Activated naive CD8-positive, alpha-beta T cell treated with anti-CD3 and anti-CD28 coated beads for 36 hours (primary cell): ENCODE results near the gene ARHGAP18. TPM values are rescaled to one million over a fixed set of nuclear protein-coding genes. Genes with fewer than 3 reads are reported as not detected.

Experiments used
- DNase-seq: peaks from one replicate; pipeline ENCODE4 v3.0.0; 2021
- H3K27ac Mint-ChIP-seq: one replicate; pipeline ENCODE4 v1.8.0; 2022; ENCODE audit warnings: mild to moderate bottlenecking, moderate library complexity, mixed read lengths
- H3K27me3 Mint-ChIP-seq: one replicate; pipeline ENCODE4 v1.8.0; 2022; ENCODE audit warnings: mild to moderate bottlenecking, mixed read lengths
- H3K36me3 Mint-ChIP-seq: one replicate; pipeline ENCODE4 v1.8.0; 2021; ENCODE audit warnings: mild to moderate bottlenecking, mixed read lengths
- H3K4me1 Mint-ChIP-seq: one replicate; pipeline ENCODE4 v1.8.0; 2021; ENCODE audit warnings: mixed read lengths
- H3K4me3 Mint-ChIP-seq: one replicate; pipeline ENCODE4 v1.8.0; 2022; ENCODE audit warnings: mild to moderate bottlenecking, moderate library complexity, mixed read lengths
- H3K9me3 Mint-ChIP-seq: one replicate; pipeline ENCODE4 v1.8.0; 2022; ENCODE audit warnings: mixed read lengths
- total RNA-seq, 2 experiments: library from RNA; stranded (reverse); gene quantifications; one replicate each; pipeline ENCODE4 v1.2.3, GENCODE V29; 2021

Gene ARHGAP18
- total RNA-seq, 2 experiments from 2014 or later: 7.0 to 8.9 TPM

DNA sequence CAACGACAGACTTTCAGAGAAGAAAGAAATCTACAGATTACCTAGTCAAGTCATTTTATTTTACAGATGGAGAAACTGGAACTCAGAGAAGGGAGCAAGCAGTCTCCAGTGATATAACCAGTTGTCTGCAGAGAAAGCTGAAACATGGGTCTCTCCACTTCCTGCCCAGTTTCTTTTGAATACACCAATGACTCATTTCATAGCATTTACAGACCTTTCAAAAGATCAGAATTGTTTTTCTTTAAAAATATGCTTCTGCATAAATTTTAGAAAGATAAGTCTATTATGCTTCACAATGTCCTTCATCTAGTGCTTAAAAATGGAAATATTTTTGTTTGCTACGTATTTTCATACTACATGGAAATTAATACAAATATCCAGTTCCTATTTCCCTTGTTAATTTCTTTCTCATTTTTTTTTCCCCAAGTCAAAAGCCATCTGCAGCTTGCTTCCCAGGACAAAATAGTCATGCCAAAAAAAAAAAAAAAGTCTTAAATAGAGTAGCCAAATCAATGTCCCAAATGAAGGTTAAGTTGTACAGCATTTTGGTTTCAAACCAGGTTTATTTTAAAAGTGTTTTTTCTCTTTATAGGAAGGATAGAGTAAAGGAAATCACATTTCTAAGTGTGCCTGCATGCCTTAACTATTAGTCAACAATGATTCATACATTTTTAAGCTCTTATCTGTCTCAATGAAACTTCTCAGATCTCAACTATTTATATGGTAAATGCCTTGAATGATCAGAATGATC is 36.9 kb downstream of the ARHGAP18 start:
- peak overlapping the region; percentile 66 for H3K4me3 Mint-ChIP-seq
- no peaks in the 10 kb centered on the region for H3K9me3 Mint-ChIP-seq

DNA sequence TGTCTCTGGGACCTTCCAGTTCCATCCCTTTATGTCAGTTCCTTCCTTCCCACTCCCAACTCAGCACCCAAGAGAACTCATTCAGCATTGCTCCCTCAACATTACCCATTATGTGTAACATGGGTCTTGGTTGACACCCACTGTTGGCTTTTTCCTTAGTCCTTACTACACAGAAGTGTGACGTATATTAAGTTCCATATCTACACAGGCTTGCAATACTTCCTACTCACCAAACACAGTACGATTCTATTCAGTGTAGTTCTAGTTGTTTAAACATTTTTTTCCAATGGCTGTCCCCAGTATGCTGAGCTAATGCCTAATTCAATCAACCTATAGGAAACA is 37.7 kb downstream of the ARHGAP18 start:
- peak overlapping the region; percentile 96 for H3K27ac Mint-ChIP-seq
- peaks cover 34% of the 10 kb centered on the region for H3K4me1 Mint-ChIP-seq
- no peaks in the 10 kb centered on the region for H3K9me3 Mint-ChIP-seq
- H3K36me3 Mint-ChIP-seq: no peaks in the 10 kb centered on the region
- peak overlapping the region; percentile 66 for H3K4me3 Mint-ChIP-seq
- no peaks in the 10 kb centered on the region for H3K27me3 Mint-ChIP-seq
- DNase-seq: no peak

More for the DNA sequence above, 36.9 kb downstream of the ARHGAP18 start:
- Mint-ChIP-seq H3K27ac (peak overlapping the region; percentile 96), H3K27me3 (no peaks in the 10 kb centered on the region), H3K36me3 (no peaks in the 10 kb centered on the region), H3K4me1 (peaks cover 40% of the 10 kb centered on the region)
- DNase-seq: peak; percentile 10

GRCh38 chr6:129671442-129672340 is 38.3 kb downstream of the ARHGAP18 start:
- Mint-ChIP-seq H3K9me3 (no peaks in the 10 kb centered on the region), H3K4me1 (peaks cover 33% of the 10 kb centered on the region), H3K27ac (peak overlapping the region; percentile 96), H3K4me3 (peak overlapping the region; percentile 66), H3K27me3 (no peaks in the 10 kb centered on the region), H3K36me3 (no peaks in the 10 kb centered on the region)
- peak; percentile 53 for DNase-seq

DNA sequence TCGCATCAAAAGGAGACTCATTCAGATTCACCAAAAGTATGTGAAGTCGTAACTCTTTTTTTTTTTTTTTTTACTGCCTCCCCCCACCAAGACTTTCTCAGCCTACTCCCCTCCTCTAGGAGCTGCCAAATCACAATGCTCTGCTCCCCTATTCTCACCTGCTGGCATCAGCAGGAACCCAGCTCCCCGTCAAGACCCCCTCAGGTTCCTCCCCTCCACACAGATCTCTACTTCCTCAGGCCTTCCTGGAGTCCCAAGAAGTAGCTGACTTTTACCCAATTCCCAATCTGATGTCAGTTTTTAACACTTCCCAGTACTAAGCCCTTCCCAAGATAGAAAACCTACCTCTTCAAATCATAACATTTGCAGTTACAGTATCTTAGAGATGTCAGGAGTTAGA is 39.3 kb downstream of the ARHGAP18 start:
- Mint-ChIP-seq H3K27me3 (no peaks in the 10 kb centered on the region), H3K4me3 (no peak overlapping the region), H3K36me3 (no peaks in the 10 kb centered on the region), H3K4me1 (peaks cover 33% of the 10 kb centered on the region), H3K9me3 (no peaks in the 10 kb centered on the region), H3K27ac (no peak overlapping the region)
- DNase-seq: no peak

- no peak overlapping the region for H3K27ac Mint-ChIP-seq
- no peaks in the 10 kb centered on the region for H3K9me3 Mint-ChIP-seq
- H3K4me3 Mint-ChIP-seq: no peak overlapping the region
- no peaks in the 10 kb centered on the region for H3K27me3 Mint-ChIP-seq
- no peak for DNase-seq
- H3K4me1 Mint-ChIP-seq: peaks cover 18% of the 10 kb centered on the region
- no peaks in the 10 kb centered on the region for H3K36me3 Mint-ChIP-seq
Observed at GRCh38 chr6:129667621-129668020, 42.4 kb downstream of the ARHGAP18 start.

DNA sequence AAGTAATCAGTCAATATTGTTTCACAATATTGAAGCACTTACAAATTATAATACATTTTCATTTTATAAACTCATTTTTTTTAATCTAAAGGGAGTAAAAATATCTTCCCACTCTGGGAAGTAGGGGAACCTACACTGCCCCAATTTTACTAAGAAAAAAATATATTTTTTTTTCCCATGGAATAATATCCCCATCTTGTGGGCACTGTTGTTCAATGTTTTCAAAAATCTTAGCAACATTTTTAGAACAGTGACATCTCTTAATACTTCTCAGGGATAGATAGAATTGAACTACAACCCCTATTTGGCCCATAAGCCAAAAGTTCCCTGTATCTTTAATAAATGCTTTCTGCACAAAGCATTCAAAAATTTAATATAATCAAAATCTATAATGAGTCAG is 42.9 kb downstream of the ARHGAP18 start:
- Mint-ChIP-seq H3K27me3 (no peaks in the 10 kb centered on the region), H3K9me3 (no peaks in the 10 kb centered on the region), H3K4me3 (no peak overlapping the region), H3K36me3 (no peaks in the 10 kb centered on the region), H3K27ac (no peak overlapping the region), H3K4me1 (peaks cover 15% of the 10 kb centered on the region)
- DNase-seq: no peak

DNA sequence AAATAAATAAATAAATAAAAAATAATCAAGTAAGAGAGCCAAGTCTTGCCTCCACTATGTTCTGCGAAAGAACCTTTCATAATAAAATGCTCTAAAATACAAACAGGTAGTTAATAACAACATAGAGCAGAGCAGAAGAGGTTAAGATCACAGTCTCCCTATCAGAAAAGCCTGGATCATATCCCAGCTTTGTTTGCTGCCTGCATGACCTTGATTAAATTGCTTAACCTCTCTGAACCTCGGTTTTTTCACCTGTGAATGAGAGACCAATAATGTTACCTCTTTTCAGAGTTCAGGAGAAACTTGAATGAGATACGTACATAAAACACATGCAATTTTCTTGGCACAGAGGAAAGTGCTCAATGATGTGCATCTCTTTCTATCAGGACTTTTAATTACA is 44.4 kb downstream of the ARHGAP18 start:
- Mint-ChIP-seq H3K4me3 (no peak overlapping the region), H3K27ac (no peak overlapping the region), H3K9me3 (no peaks in the 10 kb centered on the region), H3K4me1 (peaks cover 6% of the 10 kb centered on the region), H3K36me3 (no peaks in the 10 kb centered on the region), H3K27me3 (no peaks in the 10 kb centered on the region)
- no peak for DNase-seq

GRCh38 chr6:129663531-129663930 is 46.4 kb downstream of the ARHGAP18 start:
- Mint-ChIP-seq H3K4me3 (no peak overlapping the region), H3K4me1 (peaks cover 5% of the 10 kb centered on the region), H3K9me3 (no peaks in the 10 kb centered on the region), H3K27me3 (no peaks in the 10 kb centered on the region), H3K27ac (no peak overlapping the region), H3K36me3 (no peaks in the 10 kb centered on the region)
- no peak for DNase-seq

DNA sequence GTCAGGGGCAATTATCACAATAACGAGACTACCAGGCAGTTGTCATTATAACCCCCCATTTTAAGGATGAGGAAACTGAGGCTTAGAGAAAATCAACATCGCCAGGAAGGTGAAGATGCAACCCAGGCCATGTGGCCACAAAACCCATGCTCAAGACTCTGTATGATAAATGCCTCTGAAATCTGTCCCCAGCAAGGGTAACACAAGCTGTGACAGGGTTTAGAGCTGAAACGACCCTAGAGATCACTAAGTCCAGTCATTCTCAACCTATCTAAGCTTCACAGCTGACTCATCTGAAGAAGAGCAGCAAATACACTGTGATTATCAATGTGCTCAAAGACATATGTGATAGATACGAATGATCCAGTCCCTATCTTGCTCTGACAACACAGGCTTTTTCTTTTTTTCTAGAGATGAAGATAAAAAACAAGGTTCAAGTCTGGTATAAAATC is 47.0 kb downstream of the ARHGAP18 start:
- Mint-ChIP-seq H3K4me1 (peaks cover 5% of the 10 kb centered on the region), H3K27ac (no peak overlapping the region), H3K4me3 (no peak overlapping the region), H3K36me3 (no peaks in the 10 kb centered on the region), H3K9me3 (no peaks in the 10 kb centered on the region), H3K27me3 (no peaks in the 10 kb centered on the region)
- no peak for DNase-seq

DNA sequence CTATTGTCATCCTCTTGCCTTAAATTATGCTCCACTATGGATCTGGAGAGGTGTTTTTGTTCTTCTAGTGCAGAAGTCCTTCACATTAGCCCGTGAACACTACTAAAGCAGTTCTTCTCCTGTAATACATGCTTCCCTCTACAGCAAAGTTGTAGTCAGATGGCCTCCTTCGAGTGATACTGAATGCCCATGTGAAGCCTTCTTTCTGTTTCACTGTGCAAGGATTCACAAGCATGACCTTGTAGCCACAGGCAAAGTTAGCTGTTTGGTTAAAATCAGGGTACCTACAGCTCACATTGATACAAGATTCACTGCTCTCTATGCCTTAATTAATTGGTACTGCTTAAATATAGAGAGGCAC is 47.6 kb downstream of the ARHGAP18 start:
- Mint-ChIP-seq H3K4me3 (no peak overlapping the region), H3K27me3 (no peaks in the 10 kb centered on the region), H3K4me1 (peaks cover 5% of the 10 kb centered on the region), H3K36me3 (no peaks in the 10 kb centered on the region), H3K27ac (no peak overlapping the region), H3K9me3 (no peaks in the 10 kb centered on the region)
- DNase-seq: no peak

DNA sequence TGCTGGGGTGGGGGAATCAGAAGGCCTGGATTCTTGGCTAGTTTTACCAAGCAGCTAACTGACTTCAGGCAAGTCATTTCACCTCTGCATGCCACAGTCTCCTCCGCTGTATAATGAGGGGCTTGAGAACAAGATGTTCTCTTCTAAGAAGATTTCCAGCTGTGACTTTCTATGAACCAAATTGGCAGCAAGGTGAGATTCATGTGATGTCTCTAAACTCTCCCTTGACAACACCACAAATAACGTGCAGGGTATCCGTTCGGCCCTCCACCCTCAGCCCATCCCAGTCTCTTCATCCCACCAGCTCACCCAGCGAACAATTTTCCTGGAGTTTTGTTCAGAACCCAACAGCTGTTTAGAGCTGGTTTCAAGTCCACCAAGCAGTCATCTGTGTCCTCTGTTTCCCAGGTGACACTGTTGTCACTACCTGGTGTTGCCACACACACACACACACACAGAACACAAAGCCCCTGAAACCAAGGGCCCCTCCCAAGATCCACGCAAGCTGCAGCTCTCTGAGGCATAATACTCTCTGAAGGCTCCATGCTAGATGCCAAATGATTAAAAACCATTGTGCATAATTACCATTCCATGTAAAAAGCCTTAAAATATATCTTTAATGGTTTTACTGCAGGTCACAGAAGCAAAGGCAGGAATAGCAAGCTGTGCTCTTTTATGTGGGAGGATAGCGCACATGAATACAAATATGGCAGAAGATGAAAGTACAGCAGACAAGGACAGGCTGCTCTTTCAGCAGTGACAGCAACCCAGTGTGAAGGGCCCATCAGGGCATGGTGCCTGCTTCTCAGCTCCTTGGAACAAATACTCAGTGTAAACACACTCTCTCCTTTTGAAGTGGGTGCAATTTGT is 48.2 kb downstream of the ARHGAP18 start:
- Mint-ChIP-seq H3K9me3 (no peaks in the 10 kb centered on the region), H3K4me1 (peaks cover 5% of the 10 kb centered on the region), H3K4me3 (no peak overlapping the region), H3K27ac (no peak overlapping the region), H3K27me3 (no peaks in the 10 kb centered on the region), H3K36me3 (no peaks in the 10 kb centered on the region)
- DNase-seq: no peak

DNA sequence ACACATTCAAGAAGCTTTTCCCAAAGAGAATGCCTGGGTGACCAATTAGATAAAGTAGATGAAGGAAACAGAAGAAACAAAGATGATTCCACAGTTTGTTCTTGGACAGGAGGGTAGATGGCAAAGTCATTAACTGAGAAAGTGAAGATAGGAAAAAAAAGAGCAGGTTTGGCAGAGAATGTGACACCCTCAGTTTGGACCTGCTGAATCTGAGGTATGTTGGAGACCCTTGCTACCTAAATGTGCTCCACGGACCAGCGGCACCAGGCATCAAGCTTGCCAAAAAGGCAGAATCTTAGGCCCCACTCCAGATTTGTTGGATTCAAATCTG is 49.7 kb downstream of the ARHGAP18 start:
- peaks cover 13% of the 10 kb centered on the region for H3K4me1 Mint-ChIP-seq
- no peak for DNase-seq
- no peaks in the 10 kb centered on the region for H3K27me3 Mint-ChIP-seq
- H3K36me3 Mint-ChIP-seq: no peaks in the 10 kb centered on the region
- no peaks in the 10 kb centered on the region for H3K9me3 Mint-ChIP-seq
- H3K27ac Mint-ChIP-seq: no peak overlapping the region
- no peak overlapping the region for H3K4me3 Mint-ChIP-seq

- no peak for DNase-seq
- Mint-ChIP-seq H3K36me3 (no peaks in the 10 kb centered on the region), H3K4me3 (no peak overlapping the region), H3K9me3 (no peaks in the 10 kb centered on the region), H3K4me1 (peaks cover 14% of the 10 kb centered on the region), H3K27ac (no peak overlapping the region), H3K27me3 (no peaks in the 10 kb centered on the region)
Observed at GRCh38 chr6:129659590-129660345, 50.2 kb downstream of the ARHGAP18 start.

DNA sequence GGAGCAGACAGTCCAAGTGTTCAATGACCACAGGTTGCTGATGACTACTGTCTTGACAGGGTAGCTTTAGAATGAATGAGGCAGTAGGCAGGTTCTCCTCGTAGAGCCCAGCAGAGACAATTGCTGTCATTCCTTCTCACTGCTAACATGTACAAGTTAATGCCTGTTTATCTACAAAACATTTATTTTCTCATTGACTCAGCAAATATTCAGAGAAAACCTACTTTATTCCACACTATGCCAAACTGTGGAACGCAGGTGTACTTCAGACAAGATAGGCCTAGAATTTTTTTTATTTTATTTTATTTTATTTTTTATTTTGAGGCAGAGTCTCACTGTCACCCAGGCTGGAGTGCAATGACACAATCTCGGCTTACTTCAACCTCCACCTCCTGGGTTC is 50.8 kb downstream of the ARHGAP18 start:
- Mint-ChIP-seq H3K27me3 (no peaks in the 10 kb centered on the region), H3K4me3 (no peak overlapping the region), H3K9me3 (no peaks in the 10 kb centered on the region), H3K4me1 (peaks cover 14% of the 10 kb centered on the region), H3K27ac (no peak overlapping the region), H3K36me3 (no peaks in the 10 kb centered on the region)
- no peak for DNase-seq
